ENCODE data around the gene TMEM42.

The TMEM42 gene

GRCh38 chr3:44870375-44871061 is 8.8 kb downstream of the TMEM42 start:
- H3K9me3 ChIP-seq (ENCODE audit: control insufficient read depth in 5 of 5, low read length in 5 of 5), result no peaks in the 10 kb centered on the region
- no peaks in the 10 kb centered on the region for H3K27me3 ChIP-seq (ENCODE audit: control insufficient read depth in 5 of 5, insufficient read depth in 4 of 5, low read length in 5 of 5)
- H3K4me3 ChIP-seq (ENCODE audit: low read depth in 1 of 5, low read length in 5 of 5), result no peak overlapping the region
- H3K27ac ChIP-seq (ENCODE audit: low read depth, low read length), result no peak overlapping the region
- H3K36me3 ChIP-seq (ENCODE audit: control insufficient read depth in 5 of 5, insufficient read depth in 5 of 5, low read length in 5 of 5), result peaks cover 0 to 3% (median 0%) of the 10 kb centered on the region in 5 donors
- no peak overlapping the region for H3K9ac ChIP-seq (ENCODE audit: low read length in 5 of 5)
- no peaks in the 10 kb centered on the region for H3K4me1 ChIP-seq (ENCODE audit: control insufficient read depth in 5 of 5, insufficient read depth in 5 of 5, low read length in 5 of 5)

GRCh38 chr3:44874308-44874707 is 12.6 kb downstream of the TMEM42 start, which contains the start of gene TGM4:
TSS of gene TGM4 (plus strand) at chr3:44874608. CDS start at chr3:44874679, 71 bp downstream.
- Histone ChIP-seq H3K9ac (ENCODE audit: low read length in 5 of 5) (no peak within 1 kb of the TSS), H3K27ac (ENCODE audit: low read depth, low read length) (no peak within 1 kb of the TSS), H3K27me3 (ENCODE audit: control insufficient read depth in 5 of 5, insufficient read depth in 4 of 5, low read length in 5 of 5) (no peaks in the 10 kb centered on the region), H3K4me1 (ENCODE audit: control insufficient read depth in 5 of 5, insufficient read depth in 5 of 5, low read length in 5 of 5) (no peaks in the 10 kb centered on the region), H3K4me3 (ENCODE audit: low read depth in 1 of 5, low read length in 5 of 5) (no peak within 1 kb of the TSS), H3K9me3 (ENCODE audit: control insufficient read depth in 5 of 5, low read length in 5 of 5) (no peaks in the 10 kb centered on the region), H3K36me3 (ENCODE audit: control insufficient read depth in 5 of 5, insufficient read depth in 5 of 5, low read length in 5 of 5) (no peaks in the 10 kb centered on the region)

GRCh38 chr3:44875596-44875995 is 13.9 kb downstream of the TMEM42 start:
- Histone ChIP-seq H3K36me3 (ENCODE audit: control insufficient read depth in 5 of 5, insufficient read depth in 5 of 5, low read length in 5 of 5) (no peaks in the 10 kb centered on the region), H3K9me3 (ENCODE audit: control insufficient read depth in 5 of 5, low read length in 5 of 5) (no peaks in the 10 kb centered on the region), H3K9ac (ENCODE audit: low read length in 5 of 5) (no peak overlapping the region), H3K4me3 (ENCODE audit: low read depth in 1 of 5, low read length in 5 of 5) (no peak overlapping the region), H3K4me1 (ENCODE audit: control insufficient read depth in 5 of 5, insufficient read depth in 5 of 5, low read length in 5 of 5) (no peaks in the 10 kb centered on the region), H3K27me3 (ENCODE audit: control insufficient read depth in 5 of 5, insufficient read depth in 4 of 5, low read length in 5 of 5) (no peaks in the 10 kb centered on the region), H3K27ac (ENCODE audit: low read depth, low read length) (no peak overlapping the region)

- Histone ChIP-seq H3K4me1 (ENCODE audit: control insufficient read depth in 5 of 5, insufficient read depth in 5 of 5, low read length in 5 of 5) (no peaks in the 10 kb centered on the region), H3K27me3 (ENCODE audit: control insufficient read depth in 5 of 5, insufficient read depth in 4 of 5, low read length in 5 of 5) (no peaks in the 10 kb centered on the region), H3K9me3 (ENCODE audit: control insufficient read depth in 5 of 5, low read length in 5 of 5) (no peaks in the 10 kb centered on the region), H3K9ac (ENCODE audit: low read length in 5 of 5) (no peak overlapping the region), H3K27ac (ENCODE audit: low read depth, low read length) (no peak overlapping the region), H3K4me3 (ENCODE audit: low read depth in 1 of 5, low read length in 5 of 5) (no peak overlapping the region), H3K36me3 (ENCODE audit: control insufficient read depth in 5 of 5, insufficient read depth in 5 of 5, low read length in 5 of 5) (no peaks in the 10 kb centered on the region)
These were observed 15.6 kb downstream of the TMEM42 start for GRCh38 chr3:44877333-44877732.

- no peak overlapping the region for H3K9ac ChIP-seq (ENCODE audit: low read length in 5 of 5)
- H3K27me3 ChIP-seq (ENCODE audit: control insufficient read depth in 5 of 5, insufficient read depth in 4 of 5, low read length in 5 of 5), result peaks cover 0 to 7% (median 0%) of the 10 kb centered on the region in 5 donors
- H3K4me3 ChIP-seq (ENCODE audit: low read depth in 1 of 5, low read length in 5 of 5), result no peak overlapping the region
- no peaks in the 10 kb centered on the region for H3K36me3 ChIP-seq (ENCODE audit: control insufficient read depth in 5 of 5, insufficient read depth in 5 of 5, low read length in 5 of 5)
- H3K4me1 ChIP-seq (ENCODE audit: control insufficient read depth in 5 of 5, insufficient read depth in 5 of 5, low read length in 5 of 5), result peaks cover 0 to 3% (median 0%) of the 10 kb centered on the region in 5 donors
- no peaks in the 10 kb centered on the region for H3K9me3 ChIP-seq (ENCODE audit: control insufficient read depth in 5 of 5, low read length in 5 of 5)
- H3K27ac ChIP-seq (ENCODE audit: low read depth, low read length), result no peak overlapping the region
These were observed 18.6 kb downstream of the TMEM42 start for GRCh38 chr3:44880284-44880683.

- no peak overlapping the region for H3K27ac ChIP-seq (ENCODE audit: low read depth, low read length)
- peaks cover 0 to 3% (median 0%) of the 10 kb centered on the region in 5 donors for H3K4me1 ChIP-seq (ENCODE audit: control insufficient read depth in 5 of 5, insufficient read depth in 5 of 5, low read length in 5 of 5)
- no peaks in the 10 kb centered on the region for H3K9me3 ChIP-seq (ENCODE audit: control insufficient read depth in 5 of 5, low read length in 5 of 5)
- H3K27me3 ChIP-seq (ENCODE audit: control insufficient read depth in 5 of 5, insufficient read depth in 4 of 5, low read length in 5 of 5), result peaks cover 0 to 14% (median 3%) of the 10 kb centered on the region in 5 donors
- H3K36me3 ChIP-seq (ENCODE audit: control insufficient read depth in 5 of 5, insufficient read depth in 5 of 5, low read length in 5 of 5), result no peaks in the 10 kb centered on the region
- H3K9ac ChIP-seq (ENCODE audit: low read length in 5 of 5), result no peak overlapping the region
- H3K4me3 ChIP-seq (ENCODE audit: low read depth in 1 of 5, low read length in 5 of 5), result no peak overlapping the region
These were observed 21.7 kb downstream of the TMEM42 start for GRCh38 chr3:44883213-44883955.

GRCh38 chr3:44883999-44884431 is 22.3 kb downstream of the TMEM42 start:
- H3K9ac ChIP-seq (ENCODE audit: low read length in 5 of 5), result no peak overlapping the region
- no peak overlapping the region for H3K27ac ChIP-seq (ENCODE audit: low read depth, low read length)
- peaks cover 0 to 14% (median 3%) of the 10 kb centered on the region in 5 donors for H3K27me3 ChIP-seq (ENCODE audit: control insufficient read depth in 5 of 5, insufficient read depth in 4 of 5, low read length in 5 of 5)
- H3K4me3 ChIP-seq (ENCODE audit: low read depth in 1 of 5, low read length in 5 of 5), result no peak overlapping the region
- H3K4me1 ChIP-seq (ENCODE audit: control insufficient read depth in 5 of 5, insufficient read depth in 5 of 5, low read length in 5 of 5), result peaks cover 0 to 3% (median 0%) of the 10 kb centered on the region in 5 donors
- no peaks in the 10 kb centered on the region for H3K9me3 ChIP-seq (ENCODE audit: control insufficient read depth in 5 of 5, low read length in 5 of 5)
- H3K36me3 ChIP-seq (ENCODE audit: control insufficient read depth in 5 of 5, insufficient read depth in 5 of 5, low read length in 5 of 5), result no peaks in the 10 kb centered on the region

GRCh38 chr3:44885618-44886017 is 23.9 kb downstream of the TMEM42 start:
- no peak overlapping the region for H3K9ac ChIP-seq (ENCODE audit: low read length in 5 of 5)
- H3K4me1 ChIP-seq (ENCODE audit: control insufficient read depth in 5 of 5, insufficient read depth in 5 of 5, low read length in 5 of 5), result peaks cover 0 to 3% (median 0%) of the 10 kb centered on the region in 5 donors
- no peak overlapping the region for H3K27ac ChIP-seq (ENCODE audit: low read depth, low read length)
- peaks cover 0 to 14% (median 3%) of the 10 kb centered on the region in 5 donors for H3K27me3 ChIP-seq (ENCODE audit: control insufficient read depth in 5 of 5, insufficient read depth in 4 of 5, low read length in 5 of 5)
- H3K36me3 ChIP-seq (ENCODE audit: control insufficient read depth in 5 of 5, insufficient read depth in 5 of 5, low read length in 5 of 5), result no peaks in the 10 kb centered on the region
- H3K4me3 ChIP-seq (ENCODE audit: low read depth in 1 of 5, low read length in 5 of 5), result no peak overlapping the region
- H3K9me3 ChIP-seq (ENCODE audit: control insufficient read depth in 5 of 5, low read length in 5 of 5), result no peaks in the 10 kb centered on the region

GRCh38 chr3:44886561-44886960 is 24.8 kb downstream of the TMEM42 start:
- H3K27ac ChIP-seq (ENCODE audit: low read depth, low read length), result no peak overlapping the region
- peaks cover 0 to 3% (median 0%) of the 10 kb centered on the region in 5 donors for H3K4me1 ChIP-seq (ENCODE audit: control insufficient read depth in 5 of 5, insufficient read depth in 5 of 5, low read length in 5 of 5)

GRCh38 chr3:44887101-44887500 is 25.4 kb downstream of the TMEM42 start:
- Histone ChIP-seq H3K27me3 (ENCODE audit: control insufficient read depth in 5 of 5, insufficient read depth in 4 of 5, low read length in 5 of 5) (peaks cover 0 to 14% (median 3%) of the 10 kb centered on the region in 5 donors), H3K9ac (ENCODE audit: low read length in 5 of 5) (no peak overlapping the region), H3K4me1 (ENCODE audit: control insufficient read depth in 5 of 5, insufficient read depth in 5 of 5, low read length in 5 of 5) (peaks cover 0 to 3% (median 0%) of the 10 kb centered on the region in 5 donors), H3K27ac (ENCODE audit: low read depth, low read length) (no peak overlapping the region), H3K9me3 (ENCODE audit: control insufficient read depth in 5 of 5, low read length in 5 of 5) (no peaks in the 10 kb centered on the region), H3K4me3 (ENCODE audit: low read depth in 1 of 5, low read length in 5 of 5) (no peak overlapping the region), H3K36me3 (ENCODE audit: control insufficient read depth in 5 of 5, insufficient read depth in 5 of 5, low read length in 5 of 5) (no peaks in the 10 kb centered on the region)

More at GRCh38 chr3:44886561-44886960, 24.8 kb downstream of the TMEM42 start:
- peaks cover 0 to 14% (median 3%) of the 10 kb centered on the region in 5 donors for H3K27me3 ChIP-seq (ENCODE audit: control insufficient read depth in 5 of 5, insufficient read depth in 4 of 5, low read length in 5 of 5)
- no peak overlapping the region for H3K9ac ChIP-seq (ENCODE audit: low read length in 5 of 5)
- H3K4me3 ChIP-seq (ENCODE audit: low read depth in 1 of 5, low read length in 5 of 5), result no peak overlapping the region
- H3K9me3 ChIP-seq (ENCODE audit: control insufficient read depth in 5 of 5, low read length in 5 of 5), result no peaks in the 10 kb centered on the region
- no peaks in the 10 kb centered on the region for H3K36me3 ChIP-seq (ENCODE audit: control insufficient read depth in 5 of 5, insufficient read depth in 5 of 5, low read length in 5 of 5)

Measured in subcutaneous abdominal adipose tissue (tissue), 5 donors.